WTC11 (cell line): ENCODE results near the gene SOX6. TPM values are rescaled to one million over a fixed set of nuclear protein-coding genes. Genes with fewer than 3 reads are reported as not detected.

Experiments
- ATAC-seq: fragments of 200-7000 bp; cut with Tn5 transposase; 2 replicates; pipeline ENCODE4 v1.10.0; 2021; ENCODE audit warnings: mild to moderate bottlenecking, moderate library complexity
- CTCF ChIA-PET: fragments of 300-600 bp; sonication (Branson Sonifier 250); formaldehyde crosslinking; loops from one replicate; lab custom pipeline; 2021; ENCODE audit warnings: antibody characterized with exemption; lab: Charles Lee
- POLR2A ChIA-PET: fragments of 350-600 bp; sonication (Branson Sonifier 250); formaldehyde crosslinking; loops from one replicate; lab custom pipeline; 2021; ENCODE audit warnings: antibody characterized with exemption; lab: Charles Lee
- DNase-seq: peaks from one replicate; pipeline ENCODE4 v3.0.0; 2021; ENCODE audit warnings: low spot score
- H3K27ac Mint-ChIP-seq: 2 replicates; pipeline ENCODE4 v1.8.0; 2021; ENCODE audit warnings: mixed read lengths
- H3K27me3 Mint-ChIP-seq: 2 replicates; pipeline ENCODE4 v1.8.0; 2021; ENCODE audit warnings: low read depth, mild to moderate bottlenecking, moderate library complexity, mixed read lengths
- H3K36me3 Mint-ChIP-seq: 2 replicates; pipeline ENCODE4 v1.8.0; 2021; ENCODE audit warnings: mixed read lengths
- H3K4me1 Mint-ChIP-seq: 2 replicates; pipeline ENCODE4 v1.8.0; 2022; ENCODE audit warnings: mixed read lengths
- H3K4me3 Mint-ChIP-seq: 2 replicates; pipeline ENCODE4 v1.8.0; 2021; ENCODE audit warnings: mild to moderate bottlenecking, moderate library complexity, mixed read lengths
- H3K9me3 Mint-ChIP-seq: 2 replicates; pipeline ENCODE4 v1.8.0; 2021; ENCODE audit warnings: mixed read lengths
- ATF2 ChIP-seq: sonication (generic); formaldehyde crosslinking; IDR thresholded peaks from 2 replicates; pipeline ENCODE4 v1.8.1; 2022; ENCODE audit warnings: low read depth, missing genetic modification reagents, borderline replicate concordance
- ATF6 ChIP-seq: sonication (generic); formaldehyde crosslinking; IDR thresholded peaks from 2 replicates; pipeline ENCODE4 v1.8.1; 2023; ENCODE audit warnings: mild to moderate bottlenecking, missing genetic modification reagents
- E2F4 ChIP-seq: sonication (generic); formaldehyde crosslinking; IDR thresholded peaks from 2 replicates; pipeline ENCODE4 v1.8.1; 2022; ENCODE audit warnings: low read depth, mild to moderate bottlenecking, moderate library complexity, missing genetic modification reagents, borderline replicate concordance
- ESRRA ChIP-seq: sonication (generic); formaldehyde crosslinking; IDR thresholded peaks from 2 replicates; pipeline ENCODE4 v1.8.1; 2022; ENCODE audit warnings: mild to moderate bottlenecking, missing genetic modification reagents, borderline replicate concordance
- FOXP1 ChIP-seq: sonication (generic); formaldehyde crosslinking; IDR thresholded peaks from 2 replicates; pipeline ENCODE4 v1.8.0; 2022; ENCODE audit warnings: missing genetic modification reagents, mild to moderate bottlenecking, moderate library complexity, borderline replicate concordance
- JAZF1 ChIP-seq: fragments of 250-450 bp; sonication (Bioruptor Pico); IDR thresholded peaks from 2 replicates; pipeline ENCODE4 v1.9.0; 2021; ENCODE audit warnings: moderate library complexity, mild to moderate bottlenecking, inconsistent platforms
- NFE2L1 ChIP-seq: sonication (generic); formaldehyde crosslinking; IDR thresholded peaks from 2 replicates; pipeline ENCODE4 v1.8.1; 2023; ENCODE audit warnings: missing genetic modification reagents
- NR1H2 ChIP-seq: sonication (generic); formaldehyde crosslinking; IDR thresholded peaks from 2 replicates; pipeline ENCODE4 v1.9.0; 2021; ENCODE audit warnings: mild to moderate bottlenecking, moderate library complexity, missing genetic modification reagents
- RELA ChIP-seq: sonication (generic); formaldehyde crosslinking; IDR thresholded peaks from 2 replicates; pipeline ENCODE4 v1.8.1; 2022; ENCODE audit warnings: missing genetic modification reagents, mild to moderate bottlenecking, borderline replicate concordance
- SMAD3 ChIP-seq: sonication (generic); formaldehyde crosslinking; IDR thresholded peaks from 2 replicates; pipeline ENCODE4 v1.8.0; 2022; ENCODE audit warnings: missing genetic modification reagents, mild to moderate bottlenecking, borderline replicate concordance
- SP1 ChIP-seq: sonication (generic); formaldehyde crosslinking; conservative IDR thresholded peaks from 2 replicates; pipeline ENCODE4 v1.8.1; 2022; ENCODE audit warnings: missing genetic modification reagents
- USF2 ChIP-seq: sonication (generic); formaldehyde crosslinking; IDR thresholded peaks from 2 replicates; pipeline ENCODE4 v1.8.1; 2023; ENCODE audit warnings: mild to moderate bottlenecking, missing genetic modification reagents, moderate library complexity
- ZNF317 ChIP-seq: sonication (generic); formaldehyde crosslinking; IDR thresholded peaks from 2 replicates; pipeline ENCODE4 v1.8.1; 2023; ENCODE audit warnings: low read depth, mild to moderate bottlenecking, moderate library complexity, missing genetic modification reagents, borderline replicate concordance
- ZNF671 ChIP-seq: fragments of 250-450 bp; sonication (Bioruptor Pico); IDR thresholded peaks from 2 replicates; pipeline ENCODE4 v1.8.0; 2021; ENCODE audit warnings: mild to moderate bottlenecking
- total RNA-seq: library from RNA; stranded (reverse); gene quantifications from 3 replicates; pipeline ENCODE4 v1.2.3, GENCODE V29; 2021
- TF ChIP-seq, protein P1 (sequence below): fragments of 250-450 bp; sonication (Bioruptor Pico); IDR thresholded peaks from 2 replicates; pipeline ENCODE4 v1.9.0; 2021; ENCODE audit warnings: moderate library complexity, mild to moderate bottlenecking, inconsistent platforms, borderline replicate concordance
- TF ChIP-seq, protein P2 (sequence below): sonication (generic); formaldehyde crosslinking; conservative IDR thresholded peaks from 2 replicates; pipeline ENCODE4 v1.8.1; 2023; ENCODE audit warnings: mild to moderate bottlenecking, low read depth, missing genetic modification reagents, moderate library complexity
- TF ChIP-seq, protein P3 (sequence below): fragments of 250-450 bp; sonication (Bioruptor Pico); conservative IDR thresholded peaks from 2 replicates; pipeline ENCODE4 v1.9.0; 2021; ENCODE audit warnings: mild to moderate bottlenecking
- TF ChIP-seq, protein P4 (sequence below): sonication (generic); formaldehyde crosslinking; IDR thresholded peaks from 2 replicates; pipeline ENCODE4 v1.8.0; 2022; ENCODE audit warnings: mild to moderate bottlenecking, missing genetic modification reagents

The SOX6 gene
- total RNA-seq, 1 experiment from 2014 or later: 0.13 TPM

- ChIA-PET POLR2A (no interaction called here), CTCF (interaction anchor here (1.0 to 1.6 kb wide), 4 partner anchors 13 to 422 kb away, joined by 3 to 16 read pairs (median 6); no protein-coding TSS in a partner anchor)
- Mint-ChIP-seq H3K4me3 (no peak overlapping the region), H3K27ac (no peak overlapping the region), H3K27me3 (no peaks in the 10 kb centered on the region), H3K9me3 (no peaks in the 10 kb centered on the region), H3K4me1 (peaks cover 23% of the 10 kb centered on the region), H3K36me3 (no peaks in the 10 kb centered on the region)
- DNase-seq (no peak), ATAC-seq (no peak)
- no peak for TF ChIP-seq SMAD3 (CRISPR knock-in tag)
These were observed 165.0 kb downstream of the SOX6 start for GRCh38 chr11:16191212-16191867.

- ChIA-PET POLR2A (no interaction called here), CTCF (no interaction called here)
- no peak for TF ChIP-seq NR1H2 (CRISPR knock-in tag)
- no peak for TF ChIP-seq SP1 (CRISPR knock-in tag)
- TF ChIP-seq FOXP1 (CRISPR knock-in tag): no peak
- no peak for TF ChIP-seq JAZF1 (CRISPR knock-in tag)
- TF ChIP-seq ZNF317: no peak
- TF ChIP-seq, protein P1, sequence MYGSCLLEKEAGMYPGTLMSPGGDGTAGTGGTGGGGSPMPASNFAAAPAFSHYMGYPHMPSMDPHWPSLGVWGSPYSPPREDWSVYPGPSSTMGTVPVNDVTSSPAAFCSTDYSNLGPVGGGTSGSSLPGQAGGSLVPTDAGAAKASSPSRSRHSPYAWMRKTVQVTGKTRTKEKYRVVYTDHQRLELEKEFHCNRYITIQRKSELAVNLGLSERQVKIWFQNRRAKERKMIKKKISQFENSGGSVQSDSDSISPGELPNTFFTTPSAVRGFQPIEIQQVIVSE: no peak
- TF ChIP-seq, protein P2, sequence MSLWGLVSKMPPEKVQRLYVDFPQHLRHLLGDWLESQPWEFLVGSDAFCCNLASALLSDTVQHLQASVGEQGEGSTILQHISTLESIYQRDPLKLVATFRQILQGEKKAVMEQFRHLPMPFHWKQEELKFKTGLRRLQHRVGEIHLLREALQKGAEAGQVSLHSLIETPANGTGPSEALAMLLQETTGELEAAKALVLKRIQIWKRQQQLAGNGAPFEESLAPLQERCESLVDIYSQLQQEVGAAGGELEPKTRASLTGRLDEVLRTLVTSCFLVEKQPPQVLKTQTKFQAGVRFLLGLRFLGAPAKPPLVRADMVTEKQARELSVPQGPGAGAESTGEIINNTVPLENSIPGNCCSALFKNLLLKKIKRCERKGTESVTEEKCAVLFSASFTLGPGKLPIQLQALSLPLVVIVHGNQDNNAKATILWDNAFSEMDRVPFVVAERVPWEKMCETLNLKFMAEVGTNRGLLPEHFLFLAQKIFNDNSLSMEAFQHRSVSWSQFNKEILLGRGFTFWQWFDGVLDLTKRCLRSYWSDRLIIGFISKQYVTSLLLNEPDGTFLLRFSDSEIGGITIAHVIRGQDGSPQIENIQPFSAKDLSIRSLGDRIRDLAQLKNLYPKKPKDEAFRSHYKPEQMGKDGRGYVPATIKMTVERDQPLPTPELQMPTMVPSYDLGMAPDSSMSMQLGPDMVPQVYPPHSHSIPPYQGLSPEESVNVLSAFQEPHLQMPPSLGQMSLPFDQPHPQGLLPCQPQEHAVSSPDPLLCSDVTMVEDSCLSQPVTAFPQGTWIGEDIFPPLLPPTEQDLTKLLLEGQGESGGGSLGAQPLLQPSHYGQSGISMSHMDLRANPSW: no peak
- no peak for TF ChIP-seq USF2 (CRISPR knock-in tag)
- TF ChIP-seq, protein P3, sequence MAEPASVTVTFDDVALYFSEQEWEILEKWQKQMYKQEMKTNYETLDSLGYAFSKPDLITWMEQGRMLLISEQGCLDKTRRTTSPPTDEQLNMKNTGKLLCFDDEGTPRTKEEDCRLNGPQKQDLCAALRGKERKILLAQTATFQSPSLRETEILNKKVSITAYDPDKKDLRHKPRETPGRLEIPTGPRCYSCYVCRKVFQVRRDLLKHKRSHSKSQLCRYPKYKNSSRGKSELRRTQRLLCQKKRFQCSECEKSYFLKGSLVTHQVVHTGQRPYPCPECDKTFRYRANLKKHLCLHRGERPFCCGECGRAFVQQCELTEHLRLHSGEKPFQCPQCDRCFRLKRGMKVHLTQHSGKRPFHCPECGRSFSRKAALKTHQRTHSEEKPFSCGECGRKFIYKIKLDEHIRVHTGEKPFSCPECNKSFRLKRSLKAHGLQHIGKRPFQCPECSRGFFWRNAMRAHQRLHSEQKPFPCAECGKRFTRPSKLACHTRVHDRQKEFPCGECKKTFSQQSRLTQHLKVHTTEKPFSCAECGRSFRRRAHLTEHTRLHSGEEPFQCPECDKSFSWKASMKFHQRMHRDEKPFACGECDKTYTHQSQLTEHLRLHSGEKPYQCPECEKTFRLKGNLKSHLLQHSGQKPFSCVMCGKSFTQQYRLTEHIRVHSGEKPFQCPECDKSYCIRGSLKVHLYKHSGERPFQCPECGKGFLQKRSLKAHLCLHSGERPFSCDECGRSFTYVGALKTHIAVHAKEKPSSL (CRISPR knock-in tag): no peak
- no peak for TF ChIP-seq ZNF671 (CRISPR knock-in tag)
- TF ChIP-seq, protein P4, sequence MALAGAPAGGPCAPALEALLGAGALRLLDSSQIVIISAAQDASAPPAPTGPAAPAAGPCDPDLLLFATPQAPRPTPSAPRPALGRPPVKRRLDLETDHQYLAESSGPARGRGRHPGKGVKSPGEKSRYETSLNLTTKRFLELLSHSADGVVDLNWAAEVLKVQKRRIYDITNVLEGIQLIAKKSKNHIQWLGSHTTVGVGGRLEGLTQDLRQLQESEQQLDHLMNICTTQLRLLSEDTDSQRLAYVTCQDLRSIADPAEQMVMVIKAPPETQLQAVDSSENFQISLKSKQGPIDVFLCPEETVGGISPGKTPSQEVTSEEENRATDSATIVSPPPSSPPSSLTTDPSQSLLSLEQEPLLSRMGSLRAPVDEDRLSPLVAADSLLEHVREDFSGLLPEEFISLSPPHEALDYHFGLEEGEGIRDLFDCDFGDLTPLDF: no peak
- no peak for TF ChIP-seq ATF2 (CRISPR knock-in tag)
- TF ChIP-seq NFE2L1 (CRISPR knock-in tag): no peak
- no peak for TF ChIP-seq E2F4 (CRISPR knock-in tag)
- TF ChIP-seq ATF6: no peak
- no peak for TF ChIP-seq RELA (CRISPR knock-in tag)
- TF ChIP-seq ESRRA (CRISPR knock-in tag): no peak
- DNase-seq: no peak
- Mint-ChIP-seq H3K36me3 (no peaks in the 10 kb centered on the region), H3K9me3 (no peaks in the 10 kb centered on the region), H3K4me3 (no peak overlapping the region), H3K27ac (no peak overlapping the region; the same call in 1 of the 2 replicates), H3K27me3 (peaks cover 5% of the 10 kb centered on the region; the same call in 1 of the 2 replicates), H3K4me1 (peaks cover 28% of the 10 kb centered on the region)
- ATAC-seq: no peak
These were observed 169.7 kb downstream of the SOX6 start for GRCh38 chr11:16186680-16187079.
